HepG2 (cell line): ENCODE results near the gene C2orf80. TPM values are rescaled to one million over a fixed set of nuclear protein-coding genes. Genes with fewer than 3 reads are reported as not detected.

Experiments used
- AGO2 ChIP-seq: fragments of 200-400 bp; formaldehyde crosslinking; optimal IDR thresholded peaks from 2 replicates; pipeline ENCODE3; 2017; ENCODE audit warnings: mild to moderate bottlenecking, low read depth, low read length, moderate library complexity
- ARID3A ChIP-seq: IDR thresholded peaks from 2 replicates; pipeline ENCODE4 v1.6.1; 2012; ENCODE audit warnings: low read depth, low read length, improper control_type of control experiment
- BORCS8-MEF2B ChIP-seq: sonication (generic); formaldehyde crosslinking; IDR thresholded peaks from 2 replicates; pipeline ENCODE4 v1.8.0; 2022; ENCODE audit warnings: mild to moderate bottlenecking, missing genetic modification reagents
- CBX1 ChIP-seq: IDR thresholded peaks from one replicate; pipeline ENCODE4 v1.6.1; 2016; ENCODE audit warnings: antibody characterized with exemption, low read depth
- CBX5 ChIP-seq: sonication (generic); formaldehyde crosslinking; IDR thresholded peaks from 2 replicates; pipeline ENCODE4 v1.4.0; 2020; ENCODE audit warnings: missing genetic modification reagents, borderline replicate concordance
- HDAC2 ChIP-seq: sonication (generic); formaldehyde crosslinking; IDR thresholded peaks from 2 replicates; pipeline ENCODE4 v1.4.0; 2020; ENCODE audit warnings: missing genetic modification reagents
- HOXA3 ChIP-seq: sonication (generic); formaldehyde crosslinking; IDR thresholded peaks from 2 replicates; pipeline ENCODE4 v1.5.0; 2020; ENCODE audit warnings: missing genetic modification reagents
- HOXA5 ChIP-seq: sonication (generic); formaldehyde crosslinking; IDR thresholded peaks from 2 replicates; pipeline ENCODE4 v1.4.0; 2020; ENCODE audit warnings: missing genetic modification reagents
- KLF6 ChIP-seq: IDR thresholded peaks from 2 replicates; pipeline ENCODE4 v1.8.0; 2016; ENCODE audit warnings: missing biosample characterization, missing genetic modification reagents
- MAFK ChIP-seq, 2 experiments: IDR thresholded peaks in 1 of 2; conservative IDR thresholded peaks in 1 of 2; 2 replicates each; pipeline ENCODE4 v1.6.1; 2011; ENCODE audit warnings: improper control_type of control experiment in 2 of 2, low read length in 2 of 2
- MEIS1 ChIP-seq: sonication (generic); formaldehyde crosslinking; IDR thresholded peaks from 2 replicates; pipeline ENCODE4 v1.9.0; 2021; ENCODE audit warnings: mild to moderate bottlenecking, missing genetic modification reagents, moderate library complexity, borderline replicate concordance
- NFIC ChIP-seq: IDR thresholded peaks from 2 replicates; pipeline ENCODE4 v1.6.1; 2012; ENCODE audit warnings: mild to moderate bottlenecking, low read length, inconsistent platforms
- NKX3-1 ChIP-seq: sonication (generic); formaldehyde crosslinking; IDR thresholded peaks from 2 replicates; pipeline ENCODE4 v1.5.0; 2020; ENCODE audit warnings: missing genetic modification reagents
- PAX8 ChIP-seq: sonication (generic); formaldehyde crosslinking; IDR thresholded peaks from 2 replicates; pipeline ENCODE4 v1.8.0; 2022; ENCODE audit warnings: mild to moderate bottlenecking, missing genetic modification reagents, borderline replicate concordance
- PCBP1 ChIP-seq: fragments of 200-400 bp; formaldehyde crosslinking; IDR thresholded peaks from 2 replicates; pipeline ENCODE4 v1.6.1; 2017; ENCODE audit warnings: mild to moderate bottlenecking, low read depth, low read length, borderline replicate concordance
- RCOR2 ChIP-seq: IDR thresholded peaks from 2 replicates; pipeline ENCODE4 v1.6.1; 2016; ENCODE audit warnings: missing biosample characterization, missing genetic modification reagents
- RFXANK ChIP-seq: IDR thresholded peaks from 2 replicates; pipeline ENCODE4 v1.6.1; 2016
- SOX5 ChIP-seq: IDR thresholded peaks from 2 replicates; pipeline ENCODE4 v1.6.1; 2016; ENCODE audit warnings: borderline replicate concordance
- ZBTB46 ChIP-seq: sonication (generic); formaldehyde crosslinking; IDR thresholded peaks from 2 replicates; pipeline ENCODE4 v1.4.0; 2020; ENCODE audit warnings: mild to moderate bottlenecking, missing genetic modification reagents, borderline replicate concordance
- ZFAT ChIP-seq: sonication (generic); formaldehyde crosslinking; conservative IDR thresholded peaks from 2 replicates; pipeline ENCODE4 v1.8.1; 2023; ENCODE audit warnings: missing genetic modification reagents, inconsistent platforms
- ZFP41 ChIP-seq: sonication (generic); formaldehyde crosslinking; IDR thresholded peaks from 2 replicates; pipeline ENCODE4 v1.4.0; 2020; ENCODE audit warnings: mild to moderate bottlenecking, missing genetic modification reagents, borderline replicate concordance
- ZNF10 ChIP-seq: sonication (generic); formaldehyde crosslinking; IDR thresholded peaks from 2 replicates; pipeline ENCODE4 v1.4.0; 2020; ENCODE audit warnings: mild to moderate bottlenecking, low read depth, missing genetic modification reagents, borderline replicate concordance
- ZNF337 ChIP-seq: sonication (generic); formaldehyde crosslinking; IDR thresholded peaks from 2 replicates; pipeline ENCODE4 v1.5.1; 2020; ENCODE audit warnings: missing genetic modification reagents, low read depth, mild to moderate bottlenecking, borderline replicate concordance
- ZNF343 ChIP-seq: sonication (generic); formaldehyde crosslinking; IDR thresholded peaks from 2 replicates; pipeline ENCODE4 v1.4.0; 2020; ENCODE audit warnings: mild to moderate bottlenecking, missing genetic modification reagents
- ZNF552 ChIP-seq: sonication (generic); formaldehyde crosslinking; IDR thresholded peaks from 2 replicates; pipeline ENCODE4 v1.9.0; 2022; ENCODE audit warnings: missing genetic modification reagents, mild to moderate bottlenecking, borderline replicate concordance
- ZNF629 ChIP-seq: sonication (generic); formaldehyde crosslinking; conservative IDR thresholded peaks from 2 replicates; pipeline ENCODE4 v1.5.0; 2020; ENCODE audit warnings: missing genetic modification reagents
- ZNF652 ChIP-seq: IDR thresholded peaks from 2 replicates; pipeline ENCODE4 v1.6.1; 2016; ENCODE audit warnings: low read depth, borderline replicate concordance
- ZNF724P ChIP-seq: sonication (generic); formaldehyde crosslinking; IDR thresholded peaks from 2 replicates; pipeline ENCODE4 v1.8.0; 2022; ENCODE audit warnings: missing genetic modification reagents, borderline replicate concordance
- ZSCAN9 ChIP-seq: IDR thresholded peaks from 2 replicates; pipeline ENCODE4 v1.6.1; 2016; ENCODE audit warnings: borderline replicate concordance
- polyA plus RNA-seq, 8 experiments: library from polyadenylated mRNA; depleted of rRNA in 3 of 8; stranded (reverse) in 7 of 8; unstranded in 1 of 8; fragments of >200 nt; fragmentation: Illumina TruSeq in 4 of 8; extraction: Trizol in 4 of 8; gene quantifications; 2 replicates each; pipeline versions ENCODE4 v1.2.1 to v1.2.3, GENCODE V29; 2011 to 2016; ENCODE audit warnings: low read depth in 4 of 8, missing spikeins in 1 of 8, mixed read lengths in 1 of 8; ENCODE audit not compliant: insufficient read depth in 1 of 8
- total RNA-seq, 5 experiments: library from RNA; depleted of rRNA; stranded (reverse); fragments of >200 nt; fragmentation: Illumina TruSeq; extraction: Trizol; gene quantifications; 2 replicates each; pipeline ENCODE4 v1.2.3, GENCODE V29; 2016; ENCODE audit warnings: low read depth in 1 of 5

The C2orf80 gene
- total and polyA plus RNA-seq, 2 of the 13 experiments (the other 11 are each of a cell fraction or from before 2014, with no cell fraction given), result not detected

GRCh38 chr2:208135794-208136715 is 53.8 kb downstream of the C2orf80 start (continued):
- no peak for TF ChIP-seq ZBTB46 (CRISPR knock-in tag)
- TF ChIP-seq ZNF10 (CRISPR knock-in tag), result no peak
- TF ChIP-seq CBX1, result no peak
- TF ChIP-seq RCOR2, result 0 out of 2 replicates have a peak, but pooled peaks have one; percentile 35
- TF ChIP-seq ZNF343 (CRISPR knock-in tag), result no peak
- TF ChIP-seq ZNF652, result no peak; the same call in 1 of the 2 replicates
- TF ChIP-seq HOXA5 (CRISPR knock-in tag), result 0 out of 2 replicates have a peak, but pooled peaks have one; percentile 35
- TF ChIP-seq MAFK (conservative IDR thresholded peaks at IDR 0.05 in 1 of 2, IDR thresholded peaks at IDR 0.05 in 1 of 2; ENCODE audit: low read length in 2 of 2), result no peak
- peak; percentile 67; the same call in 1 of the 2 replicates for TF ChIP-seq HOXA3 (CRISPR knock-in tag)
- TF ChIP-seq ZNF629 (CRISPR knock-in tag), result no peak; the same call in 1 of the 2 replicates
- TF ChIP-seq RFXANK (CRISPR knock-in tag), result no peak
- peak; percentile 21; the same call in 1 of the 2 replicates for TF ChIP-seq ARID3A
- no peak for TF ChIP-seq MEIS1 (CRISPR knock-in tag)
- TF ChIP-seq NKX3-1 (CRISPR knock-in tag), result no peak
- TF ChIP-seq ZFP41, result no peak
- peak; percentile 85 for TF ChIP-seq HDAC2 (CRISPR knock-in tag)
- TF ChIP-seq BORCS8-MEF2B, result 0 out of 2 replicates have a peak, but pooled peaks have one; percentile 40
- peak; percentile 41; the same call in 1 of the 2 replicates for TF ChIP-seq ZSCAN9 (CRISPR knock-in tag)
- 0 out of 2 replicates have a peak, but pooled peaks have one; percentile 48 for TF ChIP-seq KLF6 (CRISPR knock-in tag)
- no peak for TF ChIP-seq NFIC
- no peak for TF ChIP-seq ZFAT (CRISPR knock-in tag)
- no peak for TF ChIP-seq PCBP1
- TF ChIP-seq SOX5 (CRISPR knock-in tag), result peak; percentile 46; the same call in 1 of the 2 replicates
- no peak for TF ChIP-seq PAX8 (CRISPR knock-in tag)
- TF ChIP-seq CBX5 (CRISPR knock-in tag), result 0 out of 2 replicates have a peak, but pooled peaks have one; percentile 12
- no peak for TF ChIP-seq AGO2
- no peak for TF ChIP-seq ZNF724P (CRISPR knock-in tag)
- no peak for TF ChIP-seq ZNF337 (CRISPR knock-in tag)
- TF ChIP-seq ZNF552, result 0 out of 2 replicates have a peak, but pooled peaks have one; percentile 37
